Measurements from ENCODE around the gene DCAF10. TPM values are rescaled to one million over a fixed set of nuclear protein-coding genes. Genes with fewer than 3 reads are reported as not detected.

DCAF10 gene
- total RNA-seq, 1 donor from 2014 or later, result 18.5 TPM

Other genes with a start within 250 kb of the DCAF10 start
- gene FBXO10, start 224.4 kb upstream of the DCAF10 start, total RNA-seq, result 2.3 and 2.9 TPM in 2 replicates
- gene TOMM5, start 208.2 kb upstream of the DCAF10 start, total RNA-seq, result 174 and 175 TPM in 2 replicates
- gene FRMPD1, start 149.8 kb upstream of the DCAF10 start, total RNA-seq, result 0.03 TPM in 1 of 2 replicates, not detected in the other
- gene TRMT10B, start 47.0 kb upstream of the DCAF10 start, total RNA-seq, result 10.0 and 11.8 TPM in 2 replicates
- gene EXOSC3, start 15.7 kb upstream of the DCAF10 start, total RNA-seq, result 94.8 and 116 TPM in 2 replicates
- gene SLC25A51, start 103.3 kb downstream of the DCAF10 start, total RNA-seq, result 30.0 and 31.3 TPM in 2 replicates

Measured in activated T-helper 1 cell treated with anti-CD3 and anti-CD28 coated beads, Interleukin-12 subunit alpha, Interleukin-12 subunit beta, Interleukin-2, Interleukin-4 antibody, amounts not matched to agents 30 ng/mL and 10 ng/mL and 1 ng/mL, durations not matched to agents 14 hours and 24 hours and 36 hours (primary cell).